SK-MEL-5 (cell line): ENCODE measurements around the gene EME2. TPM values are rescaled to one million over a fixed set of nuclear protein-coding genes. Genes with fewer than 3 reads are reported as not detected.
"Not testable (repeated sequence)": the region's sequence is repeated elsewhere in the genome, so short reads cannot be mapped to it uniquely, and the experiment has no call there.

Source experiments
- DNase-seq: peaks from one replicate; pipeline ENCODE4 v3.0.0-alpha.2; 2016; ENCODE audit warnings: low read depth, low spot score
- in situ Hi-C: cut with HindIII; loops from 2 replicates; pipeline ENCODE4 v1.10.0; 2016; ENCODE audit warnings: low sequenced_read_pairs, high pct_unique_total_duplicates, low pct_unique_long_range_greater_than_20kb
- polyA plus RNA-seq, 2 experiments: library from polyadenylated mRNA; depleted of rRNA; stranded (reverse); fragments of >200 nt; gene quantifications; 2 replicates each; pipeline ENCODE4 v1.2.3, GENCODE V29; 2015
- total RNA-seq: library from RNA; depleted of rRNA; stranded (reverse); fragments of >200 nt; shearing (Covaris generic); gene quantifications from 2 replicates; pipeline ENCODE4 v1.2.3, GENCODE V29; 2014; rRNA removed

EME2 gene
- 4.3 and 8.6 TPM in 2 replicates for total RNA-seq
- polyA plus RNA-seq (2015; cell fraction: cytosol; rRNA removed), result 3.2 and 4.7 TPM in 2 replicates
- polyA plus RNA-seq (2015; cell fraction: nucleus; rRNA removed), result 74.5 and 76.7 TPM in 2 replicates

GRCh38 chr16:1772362-1772907 is at the start of gene EME2:
TSS of gene EME2 (plus strand) at chr16:1772810. CDS start at chr16:1773228, 418 bp downstream.
- in situ Hi-C loops, result no loop called here
- no peak for DNase-seq

DNA sequence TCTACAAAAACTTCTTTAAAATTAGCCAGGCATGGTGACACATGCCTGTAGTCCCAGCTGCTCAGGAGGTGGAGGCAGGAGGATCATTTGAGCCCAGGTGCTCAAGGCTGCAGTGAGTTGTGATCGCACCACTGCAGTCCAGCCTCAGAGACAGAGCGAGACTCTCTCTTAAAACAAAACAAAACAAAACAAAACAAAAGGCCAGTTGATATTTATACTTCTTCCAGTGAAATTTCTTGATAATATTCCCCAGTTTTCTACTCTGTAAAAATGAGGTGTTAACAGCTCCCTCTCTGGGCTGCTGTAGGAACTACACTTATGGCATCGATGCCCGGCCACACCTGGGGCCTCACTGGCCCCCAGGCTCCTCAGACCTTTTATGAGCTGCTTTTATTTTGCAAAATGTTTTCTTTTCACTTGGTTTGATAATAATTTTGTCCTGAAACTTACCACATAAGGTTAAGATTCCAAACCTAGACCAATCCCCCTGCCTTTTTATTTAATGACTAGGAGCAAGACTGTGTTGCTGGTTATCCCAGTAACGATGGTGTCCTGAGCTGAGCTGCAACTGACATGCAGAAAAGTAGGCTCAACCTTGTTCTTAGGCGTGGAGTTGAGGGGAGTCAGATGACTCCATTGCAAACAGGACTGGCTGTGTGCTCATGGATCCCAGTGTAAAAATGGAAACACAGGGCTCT is 49.0 kb upstream of the EME2 start:
- in situ Hi-C loops, result no loop called here
- DNase-seq, result peak; percentile 64

GRCh38 chr16:1724491-1724890 is 48.1 kb upstream of the EME2 start:
- no peak for DNase-seq
- in situ Hi-C loops, result no loop called here

- in situ Hi-C loops, result no loop called here
- DNase-seq, result no peak
These were observed 45.7 kb upstream of the EME2 start for GRCh38 chr16:1726661-1727502.

GRCh38 chr16:1727651-1728624 is 44.7 kb upstream of the EME2 start:
- no peak for DNase-seq
- in situ Hi-C loops, result no loop called here

- in situ Hi-C loops, result no loop called here
- DNase-seq, result no peak
These were observed 43.6 kb upstream of the EME2 start for GRCh38 chr16:1729026-1729425.

DNA sequence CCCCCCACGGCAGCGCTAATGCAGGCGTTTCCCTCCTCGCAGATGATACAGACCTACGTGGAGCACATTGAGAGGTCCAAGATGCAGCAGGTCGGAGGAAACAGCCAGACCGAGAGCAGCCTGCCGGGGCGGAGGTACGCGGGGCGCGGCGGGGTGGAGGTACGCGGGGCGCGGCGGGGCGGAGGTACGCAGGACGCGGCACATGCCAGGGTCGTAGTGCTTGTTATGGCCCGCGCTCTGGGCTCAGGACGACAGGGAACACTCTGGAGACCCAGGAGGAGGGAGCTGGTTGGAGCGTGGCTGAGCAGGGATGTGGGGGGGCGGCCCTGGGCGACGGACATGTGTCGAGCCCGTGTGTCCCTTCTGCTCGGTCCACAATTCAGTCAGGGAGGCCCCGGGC is 43.2 kb upstream of the EME2 start:
- in situ Hi-C loops, result no loop called here
- no peak for DNase-seq

- in situ Hi-C loops, result no loop called here
These were observed 41.5 kb upstream of the EME2 start for GRCh38 chr16:1731073-1731472.

DNA sequence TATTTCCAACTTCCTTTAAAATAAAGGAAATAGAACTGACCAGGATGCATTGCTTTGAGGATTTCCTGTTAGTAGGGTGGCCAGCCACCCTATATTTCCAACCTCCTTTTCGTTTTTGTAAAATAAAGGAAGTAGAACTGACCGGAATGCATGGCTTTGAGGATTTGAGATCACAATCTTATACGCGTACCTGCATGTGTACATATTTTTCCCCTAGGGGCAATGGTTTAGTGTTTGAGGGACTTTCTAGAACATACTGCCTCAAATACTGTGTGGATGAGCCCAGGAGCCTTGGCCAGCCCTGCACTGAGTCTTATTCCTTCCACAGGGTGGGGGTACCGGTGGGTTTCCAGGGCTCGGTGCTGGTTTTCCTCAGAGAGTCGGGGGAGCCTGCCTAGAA is 41.0 kb upstream of the EME2 start:
- no peak for DNase-seq

More at GRCh38 chr16:1731073-1731472, 41.5 kb upstream of the EME2 start:
- DNase-seq, result no peak

GRCh38 chr16:1732071-1732470 is 40.5 kb upstream of the EME2 start:
- in situ Hi-C loops, result no loop called here
- no peak for DNase-seq

More for the DNA sequence above, 41.0 kb upstream of the EME2 start:
- in situ Hi-C loops, result no loop called here

- in situ Hi-C loops, DNase-seq: not testable (repeated sequence)
These were observed 40.0 kb upstream of the EME2 start for GRCh38 chr16:1732551-1732987.

DNA sequence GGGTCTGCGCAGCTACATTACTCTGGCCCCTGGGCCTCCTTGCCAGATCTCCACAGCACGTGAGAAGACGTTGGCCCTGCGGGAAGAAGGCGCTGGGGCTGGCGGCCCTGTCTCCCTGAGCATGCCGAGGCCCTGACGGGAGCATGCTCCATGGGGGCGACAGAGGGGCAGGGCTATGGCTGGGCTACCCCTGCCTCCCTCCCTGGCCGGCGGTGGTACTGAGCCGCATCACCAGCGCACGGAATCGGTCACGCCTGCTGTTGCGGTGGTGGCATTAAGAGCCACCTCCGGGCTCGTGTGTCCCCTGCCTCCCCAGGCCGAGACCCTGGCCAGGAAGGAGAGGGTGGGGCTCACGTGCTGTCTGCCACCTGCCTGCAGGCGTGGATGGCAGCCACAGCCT is 38.5 kb upstream of the EME2 start:
- DNase-seq, result no peak
- in situ Hi-C loops, result no loop called here

- in situ Hi-C loops, result no loop called here
- DNase-seq, result no peak
These were observed 37.8 kb upstream of the EME2 start for GRCh38 chr16:1734816-1735215.

DNA sequence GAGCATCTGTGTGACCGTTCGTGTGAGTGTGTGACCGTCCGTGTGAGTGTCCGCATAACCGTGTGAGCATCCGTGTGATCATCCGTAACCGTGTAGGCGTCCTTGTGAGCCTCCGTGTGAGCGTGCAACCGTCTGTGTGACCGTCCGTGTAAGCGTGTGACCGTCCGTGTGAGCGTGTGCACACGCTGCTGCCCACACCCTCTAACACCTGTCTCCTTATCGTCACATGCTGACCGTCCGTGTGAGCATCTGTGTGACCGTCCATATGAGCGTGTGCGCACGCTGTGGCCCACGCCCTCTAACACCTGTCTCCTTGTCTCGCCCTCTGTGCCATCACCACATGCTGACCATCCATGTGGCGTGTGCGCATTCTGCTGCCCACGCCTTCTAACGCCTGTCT is 32.4 kb upstream of the EME2 start:
- no peak for DNase-seq
- in situ Hi-C loops, result no loop called here

- in situ Hi-C loops, result no loop called here
- DNase-seq, result no peak
These were observed 31.7 kb upstream of the EME2 start for GRCh38 chr16:1740781-1741490.

- in situ Hi-C loops, result no loop called here
- no peak for DNase-seq
These were observed 31.0 kb upstream of the EME2 start for GRCh38 chr16:1741553-1742165.
